A549 treated with DMSO at 1 μM for 4 hours (cell line): ENCODE data around the gene GTPBP3. TPM values are rescaled to one million over a fixed set of nuclear protein-coding genes. Genes with fewer than 3 reads are reported as not detected.

Source experiments
- total RNA-seq: library from RNA; stranded (reverse); fragments of 200-300 nt; extraction: Qiagen RNA extraction; gene quantifications from 5 replicates; pipeline ENCODE4 v1.2.3, GENCODE V29; 2022; ENCODE audit warnings: low read depth

Gene GTPBP3
- total RNA-seq, result 18.0 to 24.5 TPM (median 21.1 TPM) in 5 replicates

GRCh38 chr19:17336872-17337674, at the start of gene GTPBP3:
GTPBP3 (plus strand) TSS chr19:17337553; CDS start chr19:17337612, 59 bp downstream.

GRCh38 chr19:17303167-17303939, 34.0 kb upstream of the GTPBP3 start, which contains the start of gene ABHD8:
ABHD8 (minus strand) TSS chr19:17303425; CDS start chr19:17301616, 1,809 bp downstream.

GRCh38 chr19:17305517-17306284, 31.7 kb upstream of the GTPBP3 start, which contains the start of gene MRPL34:
MRPL34 (plus strand) TSS chr19:17305872; CDS start chr19:17305893, 21 bp downstream.

GRCh38 chr19:17309198-17309964, 28.0 kb upstream of the GTPBP3 start, which contains the start of gene DDA1:
DDA1 (plus strand) TSS chr19:17309563; CDS start chr19:17309655, 92 bp downstream.

GRCh38 chr19:17334414-17335409, 2.6 kb upstream of the GTPBP3 start, which contains the start of gene ANO8:
ANO8 (minus strand) TSS chr19:17334855; CDS start chr19:17334670, 185 bp downstream.

GRCh38 chr19:17376935-17377600, 39.7 kb downstream of the GTPBP3 start, which contains the start of gene PLVAP:
PLVAP (minus strand) TSS chr19:17377342; CDS start chr19:17377288, 54 bp downstream.

Other genes with a start within 250 kb of the GTPBP3 start
- 14.7 to 16.4 TPM (median 15.3 TPM) in 5 replicates for gene USE1, start 122.2 kb upstream of the GTPBP3 start, total RNA-seq
- 9.8 to 13.9 TPM (median 10.9 TPM) in 5 replicates for gene OCEL1, start 111.3 kb upstream of the GTPBP3 start, total RNA-seq
- 23.3 to 58.5 TPM (median 49.9 TPM) in 5 replicates for gene NR2F6, start 91.6 kb upstream of the GTPBP3 start, total RNA-seq
- not detected in 5 replicates for gene USHBP1, start 72.8 kb upstream of the GTPBP3 start, total RNA-seq
- 58.4 to 65.2 TPM (median 62.0 TPM) in 5 replicates for gene BABAM1, start 70.1 kb upstream of the GTPBP3 start, total RNA-seq
- gene ANKLE1, start 55.7 kb upstream of the GTPBP3 start, total RNA-seq, result 0.27 to 0.76 TPM (median 0.40 TPM) in 5 replicates
- 2.0 to 3.6 TPM (median 3.2 TPM) in 5 replicates for gene ABHD8, start 34.1 kb upstream of the GTPBP3 start, total RNA-seq
- 52.6 to 96.7 TPM (median 84.9 TPM) in 5 replicates for gene MRPL34, start 31.7 kb upstream of the GTPBP3 start, total RNA-seq
- gene DDA1, start 28.0 kb upstream of the GTPBP3 start, total RNA-seq, result 53.8 to 73.0 TPM (median 68.7 TPM) in 5 replicates
- gene ANO8, start 2.7 kb upstream of the GTPBP3 start, total RNA-seq, result 2.1 to 4.3 TPM (median 3.9 TPM) in 5 replicates
- not detected in 5 replicates for gene PLVAP, start 39.8 kb downstream of the GTPBP3 start, total RNA-seq
- gene CCDC194, start 56.6 kb downstream of the GTPBP3 start, total RNA-seq, result not detected in 5 replicates
- gene BST2, start 68.1 kb downstream of the GTPBP3 start, total RNA-seq, result 0.13 to 0.47 TPM (median 0.24 TPM) in 5 replicates
- 29.7 to 43.1 TPM (median 38.5 TPM) in 5 replicates for gene MVB12A, start 82.5 kb downstream of the GTPBP3 start, total RNA-seq
- 0.46 to 0.84 TPM (median 0.76 TPM) in 5 replicates for gene TMEM221, start 111.1 kb downstream of the GTPBP3 start, total RNA-seq
- gene NXNL1, start 123.4 kb downstream of the GTPBP3 start, total RNA-seq, result not detected in 5 replicates
- 2.6 to 3.2 TPM (median 3.1 TPM) in 5 replicates for gene SLC27A1, start 133.0 kb downstream of the GTPBP3 start, total RNA-seq
- 47.9 to 75.7 TPM (median 65.7 TPM) in 5 replicates for gene PGLS, start 174.1 kb downstream of the GTPBP3 start, total RNA-seq
- gene COLGALT1, start 218.1 kb downstream of the GTPBP3 start, total RNA-seq, result 61.6 to 80.3 TPM (median 73.3 TPM) in 5 replicates